Right ventricle myocardium inferior (tissue), 1 donor: ENCODE measurements around the gene LYPD6B. TPM values are rescaled to one million over a fixed set of nuclear protein-coding genes. Genes with fewer than 3 reads are reported as not detected.

Source experiments
- ATAC-seq: fragments of 200-7000 bp; cut with Tn5 transposase; one replicate; pipeline ENCODE4 v1.9.1; 2020; ENCODE audit warnings: mild to moderate bottlenecking, moderate library complexity
- DNase-seq: peaks from one replicate; pipeline ENCODE4 v3.0.0; 2021; ENCODE audit errors: missing footprints
- intact Hi-C: fragments of 100-400 bp; cut with DNase I; formaldehyde crosslinking; loops from one replicate; pipeline ENCODE4 v1.11.0; 2022
- total RNA-seq: library from RNA; stranded (reverse); fragmentation: NEBNext Ultra II Directional; extraction: Animal tissue kit (Norgen Biotek cat#: 25700); gene quantifications from one replicate; pipeline ENCODE4 v1.2.1, GENCODE V29; 2021
- donor health status: DM: no; HTN: yes; CAD: no; lungs with severe emphysema.

The LYPD6B gene
- total RNA-seq, 1 donor from 2014 or later = not detected

- intact Hi-C loops = no loop called here
- ATAC-seq (no peak), DNase-seq (no peak)
Measured at GRCh38 chr2:149093579-149093978, 55.1 kb downstream of the LYPD6B start.

DNA sequence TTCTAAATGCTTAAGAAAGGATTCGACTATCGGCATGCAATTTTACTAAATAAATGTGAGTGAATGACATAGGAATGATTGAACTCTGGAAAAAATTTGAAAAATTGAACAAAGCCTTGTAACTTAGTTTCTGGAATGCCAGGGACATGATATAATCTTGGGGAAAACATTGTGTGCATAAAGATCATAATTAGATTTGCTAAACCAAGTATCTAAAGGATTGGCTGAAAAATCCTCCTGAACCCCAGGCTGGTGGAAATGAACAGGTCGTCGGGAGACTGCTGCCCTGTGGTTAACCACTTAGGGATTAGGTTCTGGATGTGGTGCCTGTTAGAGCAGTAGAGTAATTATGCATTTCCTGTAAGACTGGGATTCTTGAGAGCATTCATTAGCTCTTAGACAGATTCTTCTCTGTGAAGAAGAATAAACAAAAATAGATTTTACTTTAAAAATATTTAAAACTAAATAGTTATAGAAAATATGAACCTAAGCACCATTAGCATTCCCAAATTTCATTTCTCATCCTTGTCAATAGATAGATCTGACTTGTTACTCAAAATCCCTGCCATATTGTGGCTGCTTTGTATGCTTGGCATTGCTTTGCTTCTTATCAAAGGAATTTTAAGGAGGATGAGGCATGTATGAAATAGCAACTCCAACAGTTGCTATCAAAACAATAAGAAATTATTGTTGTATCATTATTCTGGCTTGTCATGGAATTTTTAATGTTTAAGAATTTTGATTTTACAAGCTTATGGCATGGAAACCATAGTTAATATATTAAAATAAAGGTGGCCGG is 55.9 kb downstream of the LYPD6B start:
- no peak for DNase-seq
- intact Hi-C loops = no loop called here
- ATAC-seq = no peak

DNA sequence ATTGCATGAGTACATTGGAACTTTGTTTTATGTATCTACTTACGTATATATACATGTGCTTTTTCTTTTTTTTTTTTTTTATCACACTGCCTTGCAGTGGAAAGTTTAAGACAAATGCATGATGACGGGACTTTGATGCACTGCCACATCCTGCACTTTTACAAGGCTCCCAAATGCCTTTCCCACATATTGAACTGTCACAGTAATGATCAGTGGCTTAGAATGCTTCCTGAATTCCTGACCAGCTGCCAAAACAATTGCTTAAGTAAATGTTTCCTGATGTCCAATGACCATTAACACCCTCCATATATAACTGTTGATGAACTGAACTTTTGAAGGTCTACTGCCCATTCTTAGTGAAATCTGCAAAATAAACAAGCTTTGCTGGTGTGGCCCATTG is 60.2 kb downstream of the LYPD6B start:
- intact Hi-C loops = no loop called here
- DNase-seq = no peak
- no peak for ATAC-seq

GRCh38 chr2:149099298-149099697 is 60.8 kb downstream of the LYPD6B start:
- intact Hi-C loops = no loop called here
- ATAC-seq (no peak), DNase-seq (no peak)

DNA sequence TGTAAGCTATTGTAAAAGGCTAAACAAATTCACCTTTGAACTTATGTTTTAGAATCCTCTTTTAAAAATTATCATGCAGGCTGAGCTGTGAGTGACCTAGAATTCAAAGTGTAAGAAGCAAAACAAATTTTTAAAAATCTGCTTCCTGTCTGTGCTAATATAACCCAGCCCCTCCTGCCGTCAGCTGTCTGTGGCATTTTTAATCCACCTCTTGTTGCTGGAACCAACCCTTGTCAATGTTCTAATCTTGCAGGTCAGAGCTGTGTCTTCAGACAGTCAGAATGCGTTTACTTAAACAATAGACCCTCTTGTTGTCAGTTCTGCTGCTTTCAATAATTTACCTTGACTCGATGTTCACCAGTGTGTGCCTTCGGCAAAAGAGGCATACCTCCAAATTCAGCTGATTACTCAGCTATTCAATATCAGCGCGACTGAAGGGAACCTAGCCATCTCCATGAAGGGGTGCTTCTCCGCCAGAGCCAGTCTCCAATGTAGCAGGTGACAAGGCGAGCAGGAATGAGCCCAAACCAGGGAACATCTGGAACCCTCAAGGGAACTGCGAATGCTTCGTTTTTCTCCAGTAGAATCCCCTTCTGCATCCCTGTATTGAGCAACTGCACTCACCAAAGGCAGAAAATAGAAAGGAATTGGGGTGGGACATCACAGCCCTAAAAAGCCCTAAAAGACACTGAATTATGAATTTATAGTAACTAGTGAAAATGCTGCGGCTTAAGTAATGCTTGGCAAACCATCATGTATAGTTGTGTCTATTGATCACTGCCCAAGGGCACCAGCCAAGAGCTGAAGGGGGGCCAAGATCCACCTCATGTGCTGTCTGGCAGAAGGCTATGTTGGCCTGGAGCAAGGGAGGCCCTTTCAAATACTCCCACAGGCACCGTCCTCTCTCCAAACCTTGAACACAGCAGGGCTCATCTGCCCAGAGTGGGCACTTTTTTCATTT is 62.5 kb downstream of the LYPD6B start:
- intact Hi-C loops = no loop called here
- no peak for ATAC-seq
- DNase-seq = no peak

- intact Hi-C loops = no loop called here
- DNase-seq (no peak), ATAC-seq (no peak)
Measured at GRCh38 chr2:149101818-149102217, 63.3 kb downstream of the LYPD6B start.

DNA sequence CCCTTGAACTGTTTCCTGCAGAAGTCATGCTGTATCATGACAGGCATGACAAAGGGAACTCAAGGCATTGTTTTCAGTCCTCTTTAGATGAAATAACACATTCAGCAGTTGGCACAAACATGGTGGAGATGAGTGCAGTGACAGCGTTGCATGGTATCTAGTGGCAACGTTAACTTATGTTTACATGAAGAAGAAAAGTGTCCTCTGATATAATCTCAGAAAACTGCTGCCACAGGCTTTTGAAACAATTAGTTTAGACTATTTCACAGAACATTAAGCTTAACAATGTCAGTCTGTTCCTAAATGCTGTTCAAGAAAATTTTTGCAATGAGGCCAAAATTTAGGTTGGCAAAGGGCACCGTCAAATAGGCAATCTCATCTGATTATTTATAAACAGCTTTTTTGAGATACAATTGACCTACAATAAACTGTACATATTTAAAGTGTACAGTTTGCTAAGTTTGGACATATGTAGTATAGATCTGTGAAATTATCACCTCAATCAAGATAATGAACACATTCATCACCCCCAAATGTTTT is 64.7 kb downstream of the LYPD6B start:
- ATAC-seq (no peak), DNase-seq (no peak)
- intact Hi-C loops = no loop called here

- ATAC-seq = no peak
- intact Hi-C loops = no loop called here
- DNase-seq = no peak
Measured at GRCh38 chr2:149104221-149104620, 65.7 kb downstream of the LYPD6B start.

GRCh38 chr2:149112068-149112467 is 73.6 kb downstream of the LYPD6B start:
- ATAC-seq = no peak
- intact Hi-C loops = no loop called here

DNA sequence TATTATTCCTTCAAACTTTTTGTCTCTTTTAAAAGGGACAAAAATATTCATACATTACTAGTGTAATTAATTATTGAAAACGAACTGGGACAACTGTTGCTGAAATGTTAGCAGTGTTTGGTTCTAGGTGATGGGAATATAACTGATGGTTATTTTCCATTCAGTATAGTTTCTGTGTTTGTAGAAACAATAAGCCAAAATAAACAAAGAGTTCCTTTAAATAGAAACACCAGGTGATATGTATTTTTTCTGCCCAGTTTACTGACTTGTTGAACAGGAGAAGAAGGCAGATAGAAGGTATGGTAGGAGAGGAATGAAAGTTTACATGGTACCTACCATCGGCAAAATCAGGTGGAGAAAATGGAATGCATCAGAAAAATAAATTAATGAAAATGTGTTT is 74.2 kb downstream of the LYPD6B start:
- DNase-seq (no peak), ATAC-seq (no peak)
- intact Hi-C loops = no loop called here

More at GRCh38 chr2:149112068-149112467, 73.6 kb downstream of the LYPD6B start:
- no peak for DNase-seq

GRCh38 chr2:149115781-149116180 is 77.3 kb downstream of the LYPD6B start:
- ATAC-seq = no peak
- intact Hi-C loops = no loop called here
- DNase-seq = no peak

DNA sequence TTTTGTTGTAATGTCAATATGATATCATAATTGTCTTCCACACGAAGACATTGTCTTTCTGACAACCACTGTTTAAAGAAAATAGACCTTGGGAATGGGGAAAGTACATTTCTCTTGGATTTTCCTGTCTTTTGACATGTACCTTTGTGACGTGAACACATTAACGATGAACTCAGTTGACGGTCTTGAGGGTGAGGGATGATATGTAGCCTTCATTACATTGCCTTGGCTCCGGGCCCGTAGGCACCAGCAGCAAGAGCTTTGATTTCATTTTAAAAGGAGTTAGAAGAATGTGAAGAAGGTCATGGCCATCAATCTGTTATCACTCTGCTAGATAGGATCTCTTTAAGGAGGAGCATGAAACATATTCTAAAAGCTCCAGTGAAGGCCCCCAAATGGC is 80.9 kb downstream of the LYPD6B start:
- ATAC-seq = no peak

DNA sequence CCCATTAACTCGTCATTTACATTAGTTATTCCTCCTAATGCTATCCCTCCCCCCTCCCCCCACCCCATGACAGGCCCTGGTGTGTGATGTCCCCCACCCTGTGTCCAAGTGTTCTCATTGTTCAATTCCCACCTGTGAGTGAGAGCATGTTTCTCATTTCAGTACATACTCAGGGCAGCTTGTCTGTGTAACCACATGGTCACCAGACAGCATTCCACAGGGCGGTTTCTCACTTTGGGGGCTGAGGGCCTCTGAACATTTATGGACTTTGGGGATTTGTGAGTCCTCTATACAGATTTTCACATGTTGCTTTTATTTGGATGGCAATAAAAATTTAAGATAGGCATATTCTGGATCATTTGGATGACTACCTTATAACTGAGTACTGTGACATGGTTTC is 84.0 kb downstream of the LYPD6B start:
- no peak for ATAC-seq
- intact Hi-C loops = no loop called here
- DNase-seq = no peak

More for the DNA sequence above, 80.9 kb downstream of the LYPD6B start:
- intact Hi-C loops = no loop called here
- DNase-seq = no peak

DNA sequence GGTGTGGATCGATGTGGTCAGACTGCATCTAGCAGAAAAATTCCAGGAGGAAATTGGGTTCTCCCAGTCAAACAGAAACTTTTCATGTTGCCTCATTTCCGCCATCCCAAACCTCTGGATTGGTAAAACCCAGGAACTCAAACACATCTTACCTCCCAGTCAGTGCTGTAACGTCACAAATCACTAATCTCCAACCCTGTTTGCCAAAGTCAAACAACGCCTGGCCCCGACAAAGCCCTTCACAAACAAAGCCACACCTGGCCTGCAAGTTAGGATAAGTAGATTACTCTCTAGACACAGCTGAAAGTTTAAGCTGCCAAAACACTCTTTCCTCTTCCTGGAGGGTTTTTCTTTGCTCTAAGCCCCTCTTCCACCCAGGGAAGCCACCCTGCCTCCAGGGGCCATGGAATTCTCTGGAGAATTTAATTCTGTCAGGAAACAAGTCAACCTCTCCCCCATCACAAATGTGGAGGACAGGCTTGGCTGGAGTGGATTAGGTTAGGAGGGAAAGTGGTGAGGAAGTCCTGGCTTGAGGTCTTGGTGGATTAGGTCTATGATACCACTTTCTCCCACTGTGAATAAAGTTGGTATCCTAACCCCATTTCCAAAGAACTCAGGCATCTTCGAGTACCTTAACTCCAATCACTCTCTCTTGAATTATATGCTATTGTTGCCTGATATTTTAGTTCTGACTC is 86.7 kb downstream of the LYPD6B start:
- ATAC-seq (no peak), DNase-seq (no peak)
- intact Hi-C loops = no loop called here

GRCh38 chr2:149129433-149129832 is 90.9 kb downstream of the LYPD6B start:
- intact Hi-C loops = no loop called here
- ATAC-seq (no peak), DNase-seq (no peak)

DNA sequence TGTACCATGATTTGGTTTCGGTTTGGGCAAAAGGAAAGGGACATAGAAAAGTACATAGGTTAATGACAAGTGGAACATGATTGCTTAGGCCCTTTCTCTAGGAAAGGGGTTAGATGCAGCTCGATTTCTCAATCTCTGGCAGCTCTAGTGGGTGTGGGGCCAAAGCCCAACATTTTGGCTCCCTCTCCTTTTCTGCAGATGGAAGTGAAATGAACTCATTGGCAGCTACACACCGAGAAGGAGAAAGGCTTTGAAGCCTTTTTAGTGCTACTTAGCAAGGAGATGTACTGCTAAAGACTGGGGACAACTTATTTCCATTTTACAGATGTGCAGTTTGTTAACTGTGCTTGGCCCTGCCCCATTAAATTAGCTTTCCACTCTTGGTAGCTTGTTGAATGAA is 93.8 kb downstream of the LYPD6B start:
- no peak for DNase-seq
- intact Hi-C loops = no loop called here
- ATAC-seq = no peak

GRCh38 chr2:149132901-149133300 is 94.4 kb downstream of the LYPD6B start:
- intact Hi-C loops = no loop called here
- DNase-seq (no peak), ATAC-seq (no peak)

DNA sequence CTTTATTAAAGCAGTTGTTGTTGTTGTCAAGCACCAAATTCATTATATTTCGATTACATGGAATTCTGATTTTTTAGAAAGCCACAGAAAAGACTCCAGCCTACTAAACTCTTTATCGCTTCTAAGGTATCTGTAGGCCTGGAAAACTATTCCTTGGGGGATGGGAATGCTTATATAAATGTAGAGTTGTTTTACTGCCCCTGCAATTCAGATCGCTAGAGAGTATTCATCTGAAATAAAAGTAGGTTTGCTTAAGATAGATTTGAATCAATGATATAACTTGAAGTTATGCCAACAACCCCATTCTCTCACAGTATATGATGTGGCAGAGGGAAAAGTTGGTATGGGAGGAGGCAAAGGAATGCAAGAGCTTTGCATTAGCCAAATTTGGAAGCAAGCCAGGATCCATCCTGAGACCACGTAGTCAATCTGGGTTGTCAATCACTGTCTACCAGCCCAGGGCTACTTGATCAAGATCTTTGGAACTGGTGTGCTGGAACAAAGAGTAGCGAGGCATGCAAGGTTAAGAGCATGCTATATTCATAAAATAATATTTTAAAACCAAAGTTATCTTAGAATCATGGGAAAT is 95.9 kb downstream of the LYPD6B start:
- ATAC-seq (no peak), DNase-seq (no peak)
- intact Hi-C loops = no loop called here

GRCh38 chr2:149136111-149136510 is 97.6 kb downstream of the LYPD6B start:
- DNase-seq (no peak), ATAC-seq (no peak)
- intact Hi-C loops = no loop called here
